OCI-LY7 (cell line): Measurements from ENCODE around the gene SLC7A7. TPM values are rescaled to one million over a fixed set of nuclear protein-coding genes. Genes with fewer than 3 reads are reported as not detected.

ENCODE experiments used
- Bru-seq: library from RNA; stranded (reverse); fragments of 400-500 nt; gene quantifications from one replicate; lab custom pipeline; 2021; lab: Mats Ljungman, UMichigan
- BruChase-seq, 2 experiments: library from RNA; stranded (reverse); fragments of 400-500 nt; gene quantifications; one replicate each; lab custom pipeline; 2021; lab: Mats Ljungman, UMichigan
- BruUV-seq: library from RNA; stranded (reverse); fragments of 400-500 nt; replicated peaks from 2 replicates; lab custom pipeline; 2021; lab: Mats Ljungman, UMichigan
- CTCF ChIA-PET: fragments of 300-600 bp; sonication (Branson Sonifier 250); formaldehyde crosslinking; loops from one replicate; lab custom pipeline; 2022; ENCODE audit warnings: antibody characterized with exemption; ENCODE audit not compliant: unreplicated experiment; lab: Charles Lee
- POLR2A ChIA-PET: fragments of 300-600 bp; sonication (Branson Sonifier 250); formaldehyde crosslinking; loops from one replicate; lab custom pipeline; 2022; ENCODE audit warnings: antibody characterized with exemption; lab: Charles Lee
- DNase-seq: peaks from one replicate; pipeline ENCODE4 v3.0.0-alpha.2; 2015; ENCODE audit warnings: low spot score
- H2AFZ ChIP-seq: fragments of 200-600 bp; sonication (generic), shearing (Covaris generic); 2 replicates; pipeline ENCODE4 v1.6.1; 2014; ENCODE audit warnings: mild to moderate bottlenecking, antibody characterized with exemption, low read length, moderate library complexity
- H3K27ac ChIP-seq: fragments of 200-600 bp; sonication (generic); 2 replicates; pipeline ENCODE4 v1.5.1; 2014; ENCODE audit warnings: mixed run types, low read depth, mild to moderate bottlenecking, moderate library complexity, low read length, inconsistent platforms; ENCODE audit not compliant: poor library complexity, severe bottlenecking
- H3K36me3 ChIP-seq: fragments of 200-600 bp; sonication (generic); 2 replicates; pipeline ENCODE4 v1.6.1; 2014; ENCODE audit warnings: mild to moderate bottlenecking, antibody characterized with exemption, low read length, moderate library complexity, mixed read lengths; ENCODE audit not compliant: insufficient read depth
- H3K4me1 ChIP-seq: fragments of 200-600 bp; sonication (generic); 2 replicates; pipeline ENCODE4 v1.5.1; 2014; ENCODE audit warnings: mild to moderate bottlenecking, low read length; ENCODE audit not compliant: insufficient read depth, poor library complexity, severe bottlenecking
- H3K4me2 ChIP-seq: fragments of 200-600 bp; sonication (generic); 2 replicates; pipeline ENCODE4 v1.6.1; 2014; ENCODE audit warnings: mild to moderate bottlenecking, low read length
- H3K4me3 ChIP-seq: fragments of 200-600 bp; sonication (generic); 2 replicates; pipeline ENCODE4 v1.5.1; 2014; ENCODE audit warnings: mild to moderate bottlenecking, low read depth, low read length; ENCODE audit not compliant: poor library complexity, severe bottlenecking
- H3K79me2 ChIP-seq: fragments of 200-600 bp; sonication (generic); 2 replicates; pipeline ENCODE4 v1.6.1; 2016; ENCODE audit warnings: low read depth, mild to moderate bottlenecking, low read length, moderate library complexity, mixed read lengths; ENCODE audit not compliant: insufficient read depth
- H3K9me2 ChIP-seq: fragments of 200-600 bp; sonication (generic); 2 replicates; pipeline ENCODE4 v1.6.1; 2016; ENCODE audit warnings: mild to moderate bottlenecking, low read length, mixed read lengths; ENCODE audit not compliant: insufficient read depth
- H3K9me3 ChIP-seq: fragments of 200-600 bp; sonication (generic); 2 replicates; pipeline ENCODE4 v1.6.1; 2014; ENCODE audit warnings: mild to moderate bottlenecking, mixed run types, low read length, mixed read lengths
- H4K20me1 ChIP-seq: fragments of 200-600 bp; sonication (generic); 2 replicates; pipeline ENCODE4 v1.6.1; 2014; ENCODE audit warnings: mild to moderate bottlenecking, antibody characterized with exemption, low read length, moderate library complexity, mixed read lengths; ENCODE audit not compliant: insufficient read depth
- CTCF ChIP-seq: fragments of 200-600 bp; sonication (generic); conservative IDR thresholded peaks from 2 replicates; pipeline ENCODE4 v1.5.1; 2014; ENCODE audit warnings: mild to moderate bottlenecking, antibody characterized with exemption, low read length, moderate library complexity, mixed read lengths
- EZH2phosphoT487 ChIP-seq: fragments of 200-600 bp; sonication (generic); IDR thresholded peaks from 2 replicates; pipeline ENCODE4 v1.6.1; 2018; ENCODE audit warnings: low read depth, borderline replicate concordance, mild to moderate bottlenecking, mixed run types, antibody characterized with exemption, low read length, moderate library complexity, mixed read lengths
- intact Hi-C: fragments of 100-400 bp; cut with micrococcal nuclease; formaldehyde crosslinking; loops from one replicate; pipeline ENCODE4 v1.10.0; 2022; ENCODE audit not compliant: unreplicated experiment
- long read RNA-seq: library from polyadenylated mRNA; stranded (forward); transcript quantifications from one replicate; pipeline ENCODE4 v2.0.0, GENCODE V29; 2022
- total RNA-seq, 2 experiments: library from RNA; depleted of rRNA in 1 of 2; stranded (reverse); fragments of >200 nt in 1 of 2; shearing (Covaris generic) in 1 of 2; gene quantifications; 2 replicates each; pipeline ENCODE4 v1.2.3, GENCODE V29; 2014 to 2022

SLC7A7 gene
- 30.6 and 32.7 TPM in 2 replicates for total RNA-seq (2014; rRNA removed; shearing (Covaris generic))
- total RNA-seq (2022) = 50.0 and 59.2 TPM in 2 replicates
- Bru-seq, nascent RNA = percentile 75 among the genes with signal in this experiment
- BruChase-seq, experiment 1, labeled RNA remaining after a 6-hour chase = percentile 85 among the genes with signal in this experiment
- percentile 76 among the genes with signal in this experiment for BruChase-seq, experiment 2, labeled RNA remaining after a 2-hour chase
- long read RNA-seq, transcript SLC7A7-204 (10 exons, 2,447 nt) = major isoform, 31 of 95 reads
- long read RNA-seq, transcript SLC7A7-202 (11 exons, 2,098 nt) = minor isoform, 18 of 95 reads
- long read RNA-seq, partial matches to known transcripts = 17 of 95 reads
- long read RNA-seq, other reads (novel, unspliced or antisense) = 22 of 95 reads

- Histone ChIP-seq H3K4me3 (peak within 1 kb of the TSS; percentile 73), H3K27ac (peak within 1 kb of the TSS; percentile 86), H3K4me2 (peak within 1 kb of the TSS; percentile 93), H3K36me3 (peaks cover 5% of the 10 kb centered on the region), H3K79me2 (peaks cover 51% of the 10 kb centered on the region), H2AFZ (peak within 1 kb of the TSS; percentile 52; the same call in 1 of the 2 replicates), H3K9me2 (no peaks in the 10 kb centered on the region), H3K4me1 (peaks cover 77% of the 10 kb centered on the region), H3K9me3 (no peaks in the 10 kb centered on the region), H4K20me1 (no peaks in the 10 kb centered on the region)
- TF ChIP-seq CTCF (no peak), EZH2phosphoT487 (no peak)
- DNase-seq = peak; percentile 54
- ChIA-PET CTCF (no interaction called here), POLR2A (interaction anchor here (0.7 to 5.3 kb wide), 10 partner anchors 8 to 49 kb away, joined by 3 to 37 read pairs (median 4); partner anchors contain the start of gene OXA1L)
- BruUV-seq = TSS peak; percentile 84
- intact Hi-C loops = loop anchor here (2.0 to 5.0 kb wide), 3 partner anchors 24 to 258 kb away; no protein-coding TSS in a partner anchor
Measured at GRCh38 chr14:22814941-22815713, at the start of gene SLC7A7. SLC7A7 (minus strand) TSS chr14:22815435; CDS start chr14:22813398, 2,037 bp downstream.

GRCh38 chr14:22864979-22865378, 49.7 kb upstream of the SLC7A7 start:
- CTCF ChIA-PET = no interaction called here
- Histone ChIP-seq H3K36me3 (no peaks in the 10 kb centered on the region), H4K20me1 (no peaks in the 10 kb centered on the region), H3K9me3 (no peaks in the 10 kb centered on the region), H2AFZ (no peak overlapping the region; the same call in 1 of the 2 replicates), H3K9me2 (no peaks in the 10 kb centered on the region), H3K4me1 (peaks cover 17% of the 10 kb centered on the region), H3K4me2 (no peak overlapping the region), H3K79me2 (no peaks in the 10 kb centered on the region), H3K4me3 (no peak overlapping the region), H3K27ac (no peak overlapping the region)
- POLR2A ChIA-PET = no interaction called here
- BruUV-seq = no TSS peak
- no peak for DNase-seq
- intact Hi-C loops = no loop called here
- no peak for TF ChIP-seq CTCF
- no peak for TF ChIP-seq EZH2phosphoT487
